ENCODE results near the gene PRKCZ.
"Not testable (repeated sequence)": the region's sequence is repeated elsewhere in the genome, so short reads cannot be mapped to it uniquely, and the experiment has no call there.

Gene PRKCZ

DNA sequence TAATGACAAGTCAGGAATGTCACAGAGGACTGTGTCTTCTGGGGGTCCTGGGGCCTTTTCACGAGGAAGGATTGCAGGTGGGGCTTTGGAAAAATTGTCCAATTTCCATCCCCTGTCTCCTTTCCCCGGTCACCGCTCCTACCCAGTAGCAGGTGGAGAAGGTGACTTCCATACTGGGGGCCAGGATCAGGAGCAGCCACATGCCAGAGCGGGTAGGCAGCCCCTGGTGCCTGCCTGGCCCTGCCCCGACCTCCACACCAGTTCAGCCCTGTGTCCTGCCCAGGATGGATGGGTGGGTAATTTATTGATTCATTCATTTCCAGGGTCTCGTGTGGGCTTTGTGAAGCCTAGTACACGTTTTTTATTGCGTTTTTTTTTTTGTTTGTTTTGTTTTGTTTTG lies 51.7 kb downstream of the PRKCZ start:
- no peak for DNase-seq (ENCODE audit: low spot score)

DNA sequence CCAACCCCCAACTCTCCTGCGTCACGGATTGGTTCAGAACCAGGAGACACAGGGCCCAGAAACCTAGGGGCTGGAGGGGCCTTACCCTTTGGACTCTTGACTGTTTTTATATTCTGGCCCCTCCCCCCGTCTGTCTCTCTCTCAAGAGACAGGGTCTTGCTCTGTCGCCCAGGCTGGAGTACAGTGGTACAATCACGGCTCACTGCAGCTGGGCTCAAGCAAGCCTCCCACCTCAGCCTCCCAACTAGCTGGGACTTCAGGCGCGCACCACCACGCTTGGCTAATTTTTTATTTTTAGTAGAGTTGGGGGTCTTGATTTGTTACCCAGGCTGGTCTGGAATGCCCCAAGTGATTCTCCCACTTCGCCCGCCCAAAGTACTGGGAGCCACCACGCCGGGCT lies 52.5 kb downstream of the PRKCZ start:
- DNase-seq (ENCODE audit: low spot score), result no peak

DNA sequence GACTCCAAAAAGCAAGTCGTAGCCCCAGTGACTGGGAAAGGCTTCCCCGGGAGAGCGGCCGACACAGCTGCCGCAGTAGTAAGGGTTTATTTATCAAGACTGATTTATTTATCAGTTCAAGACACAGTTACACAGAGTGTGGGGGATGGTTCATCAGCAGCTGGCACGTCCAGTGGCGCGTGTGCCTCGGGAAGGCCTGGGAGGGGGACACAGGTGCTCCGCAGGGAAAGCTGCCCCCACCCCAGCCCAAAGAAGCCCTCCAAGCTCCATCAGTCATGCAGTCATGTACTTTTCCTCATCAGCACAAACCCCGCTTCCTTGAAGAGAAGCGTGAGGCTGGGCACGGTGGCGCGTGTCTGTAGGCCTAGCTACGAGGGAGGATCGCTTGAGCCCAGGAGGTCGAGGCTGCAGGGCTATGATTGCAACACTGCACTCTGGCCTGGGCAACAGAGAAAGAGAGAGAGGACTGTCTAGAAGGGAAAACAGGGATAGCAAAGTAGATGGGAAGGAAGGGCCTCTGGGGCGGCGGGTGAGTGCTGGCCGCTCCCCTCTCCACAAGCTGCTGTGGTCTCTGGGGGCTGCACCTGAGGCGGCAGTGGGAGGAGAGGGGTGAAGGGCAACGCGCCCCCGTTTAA lies 53.2 kb downstream of the PRKCZ start:
- DNase-seq (ENCODE audit: low spot score), result no peak

DNA sequence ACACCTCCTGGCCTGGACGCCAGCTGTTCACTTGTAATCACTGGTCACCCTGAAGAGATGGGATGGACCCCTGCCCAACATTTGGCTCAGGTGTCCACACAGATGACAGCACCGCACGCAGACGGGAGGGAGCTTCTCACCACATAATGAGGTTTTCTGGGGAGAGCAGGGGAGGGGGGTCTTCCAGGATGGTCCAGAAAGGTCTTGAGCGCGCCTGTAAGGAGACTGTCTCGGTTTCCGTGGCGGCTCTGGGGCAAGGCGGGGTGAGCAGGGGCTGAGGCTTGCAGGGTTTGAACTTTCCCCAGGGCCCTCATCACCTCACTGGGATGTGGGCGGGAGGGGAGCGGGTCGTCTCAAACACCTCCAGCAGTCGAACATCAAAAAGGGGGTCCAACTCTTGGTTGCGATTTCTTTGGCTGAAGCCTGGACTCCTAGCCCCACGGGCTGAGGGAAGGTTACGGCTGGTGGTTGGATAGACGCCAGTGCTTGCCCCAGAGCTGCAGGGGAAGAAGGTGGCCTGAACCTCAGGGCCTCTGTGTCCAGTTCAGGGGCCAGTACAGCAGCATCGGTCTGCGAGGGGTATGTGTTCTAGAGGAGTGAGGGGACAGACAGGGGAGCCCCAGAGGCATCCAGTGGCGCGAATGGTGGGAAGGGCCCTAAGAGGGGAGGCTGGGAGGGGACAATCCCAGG lies 53.8 kb downstream of the PRKCZ start:
- no peak for DNase-seq (ENCODE audit: low spot score)

DNA sequence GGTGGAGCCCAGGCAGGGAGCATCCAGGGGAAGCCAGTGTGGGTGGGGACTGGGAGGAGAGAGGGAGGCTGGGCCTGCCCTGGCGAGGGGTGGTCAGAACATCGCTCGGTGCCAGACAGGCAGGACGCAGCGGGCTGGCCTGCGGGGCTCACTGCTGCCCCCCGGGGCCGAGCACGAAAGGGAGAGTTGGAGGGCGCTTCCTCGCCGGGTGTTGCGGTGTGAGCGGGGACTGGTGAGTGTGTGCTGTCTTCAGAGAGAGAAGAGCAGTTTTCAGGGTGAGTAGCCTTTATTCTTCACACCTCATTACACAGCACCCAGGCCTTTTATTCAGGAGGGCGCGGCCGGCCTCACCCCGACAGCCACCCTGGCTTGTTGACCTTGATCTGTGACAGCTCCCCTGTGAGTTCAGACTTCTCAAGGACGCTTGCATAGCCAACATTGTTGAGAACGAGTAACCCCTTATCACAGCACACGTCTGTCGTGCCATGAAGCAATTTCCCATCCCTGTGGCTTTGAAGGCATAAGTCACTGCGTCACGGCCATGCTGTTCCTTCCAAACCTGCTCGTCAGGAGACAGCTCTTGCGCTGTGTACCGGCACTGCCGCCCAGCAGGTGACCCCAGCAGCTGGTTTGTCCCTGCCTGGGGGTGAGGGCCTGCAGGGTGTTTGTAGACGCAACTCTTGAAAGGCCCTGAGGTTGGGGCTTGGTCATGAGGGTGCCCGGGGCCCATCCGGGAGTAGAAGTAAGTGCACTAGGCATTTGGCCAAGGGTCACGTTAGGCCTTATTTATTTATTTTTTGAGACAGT lies 54.6 kb downstream of the PRKCZ start:
- no peak for DNase-seq (ENCODE audit: low spot score)

DNA sequence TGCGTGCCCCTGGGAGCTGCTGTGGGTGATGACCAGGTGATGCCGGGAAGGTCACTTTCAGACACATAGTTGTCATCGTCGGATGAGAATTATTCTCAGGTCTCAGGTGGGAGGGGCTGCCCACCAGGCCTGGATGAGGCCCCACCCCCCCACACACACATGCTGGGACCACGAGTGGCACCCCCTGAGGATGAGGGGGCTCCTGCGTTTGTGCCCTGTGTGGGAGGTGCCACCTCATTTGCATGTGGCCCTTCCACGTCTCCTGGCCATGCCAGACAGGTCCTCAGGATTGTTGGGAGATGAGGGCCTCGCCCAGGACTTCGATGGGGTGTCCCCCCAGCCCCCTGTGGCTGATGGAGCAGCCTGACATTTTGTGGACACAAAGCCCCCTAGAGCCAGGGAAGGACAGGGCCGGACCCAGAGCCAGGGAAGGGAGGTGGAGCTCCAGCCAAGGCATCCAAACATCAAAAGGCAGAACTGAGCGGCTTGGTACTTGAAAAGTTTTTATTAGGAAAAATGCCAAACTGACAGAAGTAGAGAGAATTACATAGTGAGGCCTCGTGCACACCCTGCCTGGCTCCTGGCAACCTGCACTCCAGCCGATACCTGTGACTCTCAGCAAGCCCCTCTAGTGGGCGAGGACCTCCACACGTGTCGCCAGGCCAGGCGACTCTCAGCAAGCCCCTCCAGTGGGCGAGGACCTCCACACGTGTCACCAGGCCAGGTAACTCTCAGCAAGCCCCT lies 55.7 kb downstream of the PRKCZ start:
- DNase-seq (ENCODE audit: low spot score), result no peak

DNA sequence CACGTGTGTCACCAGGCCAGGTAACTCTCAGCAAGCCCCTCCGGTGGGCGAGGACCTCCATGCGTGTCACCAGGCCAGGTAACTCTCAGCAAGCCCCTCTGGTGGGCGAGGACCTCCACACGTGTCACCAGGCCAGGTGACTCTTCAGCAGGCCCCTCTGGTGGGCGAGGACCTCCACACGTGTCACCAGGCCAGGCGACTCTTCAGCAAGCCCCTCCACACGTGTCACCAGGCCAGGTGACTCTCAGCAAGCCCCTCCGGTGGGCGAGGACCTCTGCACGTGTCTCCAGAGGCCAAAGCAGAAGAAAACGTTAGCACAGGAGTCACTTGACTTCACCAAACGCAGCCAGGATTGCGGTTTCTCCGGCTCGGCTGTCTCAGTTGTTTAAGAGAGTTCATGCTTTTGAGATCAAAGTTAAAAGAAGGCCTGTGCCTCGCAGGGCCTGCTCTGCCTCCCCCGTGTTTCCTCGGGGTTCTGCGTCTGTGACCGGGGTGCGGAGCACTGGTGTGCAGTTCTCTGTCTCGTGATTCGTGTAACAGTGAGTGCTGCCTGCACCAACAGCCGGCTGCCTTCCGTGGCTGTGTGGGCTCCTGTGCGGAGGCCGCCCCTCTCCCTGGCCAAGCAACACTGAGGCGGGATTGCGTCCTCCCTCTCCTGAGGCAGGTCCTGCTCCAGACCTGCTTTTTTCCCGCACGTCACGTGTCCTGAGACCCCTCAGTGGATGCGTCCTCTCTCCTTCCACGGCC lies 56.6 kb downstream of the PRKCZ start:
- DNase-seq (ENCODE audit: low spot score), result no peak

DNA sequence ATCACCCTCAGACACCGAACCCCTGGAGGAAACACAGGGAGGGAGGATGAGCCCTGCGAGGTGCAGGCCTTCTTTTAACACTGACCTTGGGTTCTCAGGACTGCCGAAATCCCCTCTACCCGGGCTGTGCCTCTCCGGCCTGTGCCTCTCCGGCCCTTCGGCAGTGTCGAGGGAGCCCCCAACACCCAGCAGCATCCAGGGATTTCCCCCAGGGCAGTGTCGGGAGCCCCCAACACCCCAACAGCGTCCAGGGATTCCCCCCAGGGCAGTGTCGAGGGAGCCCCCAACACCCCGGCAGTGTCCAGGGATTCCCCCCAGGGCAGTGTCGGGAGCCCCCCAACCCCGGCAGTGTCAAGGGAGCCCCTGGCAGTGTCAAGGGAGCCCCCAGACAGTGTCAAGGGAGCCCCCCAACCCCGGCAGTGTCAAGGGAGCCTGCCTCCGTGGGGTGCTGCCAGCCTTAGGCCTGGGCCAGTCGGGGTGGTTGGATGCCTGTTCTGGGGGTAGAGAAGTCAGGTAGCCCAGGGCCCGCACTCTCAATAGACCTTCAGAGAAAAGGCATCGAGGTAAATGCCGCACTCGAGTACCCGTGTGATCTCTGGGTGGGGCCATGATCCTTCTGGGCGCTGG lies 57.5 kb downstream of the PRKCZ start:
- no peak for DNase-seq (ENCODE audit: low spot score)

DNA sequence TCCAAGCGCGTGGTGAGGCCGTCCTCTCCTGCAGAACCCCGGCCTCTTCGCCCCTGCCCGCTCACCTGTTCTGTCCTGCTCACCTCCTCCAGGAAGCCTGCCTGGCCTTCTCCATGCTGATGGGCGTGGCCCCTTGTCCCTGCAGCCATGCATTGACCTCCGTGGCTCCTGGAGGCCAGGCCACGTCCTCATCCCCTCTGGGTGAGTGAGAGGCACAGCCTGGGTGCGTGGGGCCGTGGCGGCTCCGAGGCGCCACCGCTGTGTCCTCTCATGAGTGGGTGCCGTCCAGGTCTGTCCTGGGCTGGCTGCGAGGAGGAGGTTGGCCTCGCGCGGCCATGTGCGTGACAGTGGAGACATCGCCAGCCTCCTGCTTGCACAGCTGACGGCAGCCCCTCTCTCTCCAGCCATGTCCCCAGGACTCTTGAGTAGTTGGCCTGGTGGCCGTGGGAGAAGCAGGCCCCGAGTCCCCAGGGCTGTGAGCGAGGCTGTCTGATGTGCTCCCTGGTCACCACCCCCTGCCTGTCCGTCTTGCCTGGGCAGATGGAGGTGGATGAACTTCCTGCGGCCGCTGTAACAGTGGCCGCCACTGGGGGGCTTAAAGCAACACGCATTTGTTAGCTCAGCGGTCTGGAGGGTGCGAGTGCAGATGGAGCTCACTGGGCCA lies 58.1 kb downstream of the PRKCZ start:
- no peak for DNase-seq (ENCODE audit: low spot score)

DNA sequence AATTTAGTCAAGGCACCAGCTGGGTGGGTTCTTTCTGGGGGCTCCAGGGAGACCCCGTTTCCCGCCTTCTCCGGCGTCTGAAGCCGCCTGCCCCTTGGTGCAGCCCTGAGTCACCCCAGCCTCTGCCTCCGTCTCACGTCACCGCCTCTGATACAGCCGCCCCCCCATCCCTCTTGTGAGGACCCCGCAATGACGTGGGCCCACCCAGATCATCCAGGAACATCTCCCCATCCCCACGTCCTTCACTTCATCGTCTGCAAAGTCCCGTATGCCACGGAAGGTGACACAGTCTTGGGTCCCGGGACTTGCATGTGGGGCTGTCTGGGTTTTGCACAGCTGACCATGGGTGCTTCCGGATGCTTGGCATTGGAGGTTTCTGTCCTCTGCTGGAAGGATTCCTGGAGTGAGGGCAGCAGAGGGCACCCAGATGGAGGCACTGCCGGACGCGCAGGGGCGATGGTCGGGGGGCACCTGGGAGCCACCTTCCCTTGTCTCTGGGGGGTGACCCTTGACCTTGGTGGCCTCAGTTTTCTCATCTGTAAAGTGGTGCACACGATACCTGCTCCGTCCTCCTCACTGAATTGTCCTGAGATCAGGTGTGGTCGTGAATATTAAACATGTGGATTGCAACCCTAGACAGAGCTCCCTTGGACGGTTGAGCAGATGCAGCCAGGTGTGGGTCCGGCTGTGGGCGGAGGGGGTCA lies 58.8 kb downstream of the PRKCZ start:
- no peak for DNase-seq (ENCODE audit: low spot score)

DNA sequence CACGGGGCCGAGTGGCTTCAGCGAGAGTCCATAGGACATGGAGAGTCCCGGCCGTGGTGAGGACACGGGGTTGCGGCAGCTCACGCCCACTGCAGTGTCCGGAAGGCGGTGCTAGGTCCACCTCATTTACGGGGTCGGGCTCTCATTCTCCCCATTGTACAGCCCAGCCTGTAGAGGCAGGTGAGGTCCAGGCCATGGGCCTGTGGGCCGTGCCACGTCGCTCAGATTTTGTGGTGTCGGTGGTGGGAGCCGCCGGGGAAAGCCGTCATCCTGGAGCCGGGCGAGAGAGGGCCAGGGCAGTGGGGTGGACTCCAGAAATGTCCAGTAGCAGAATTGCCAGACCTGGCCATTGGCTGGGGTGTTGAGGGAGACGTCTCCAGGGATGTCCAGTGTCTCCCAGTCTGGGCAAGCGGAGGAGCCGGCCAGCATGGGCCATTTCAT lies 59.4 kb downstream of the PRKCZ start:
- no peak for DNase-seq (ENCODE audit: low spot score)

DNA sequence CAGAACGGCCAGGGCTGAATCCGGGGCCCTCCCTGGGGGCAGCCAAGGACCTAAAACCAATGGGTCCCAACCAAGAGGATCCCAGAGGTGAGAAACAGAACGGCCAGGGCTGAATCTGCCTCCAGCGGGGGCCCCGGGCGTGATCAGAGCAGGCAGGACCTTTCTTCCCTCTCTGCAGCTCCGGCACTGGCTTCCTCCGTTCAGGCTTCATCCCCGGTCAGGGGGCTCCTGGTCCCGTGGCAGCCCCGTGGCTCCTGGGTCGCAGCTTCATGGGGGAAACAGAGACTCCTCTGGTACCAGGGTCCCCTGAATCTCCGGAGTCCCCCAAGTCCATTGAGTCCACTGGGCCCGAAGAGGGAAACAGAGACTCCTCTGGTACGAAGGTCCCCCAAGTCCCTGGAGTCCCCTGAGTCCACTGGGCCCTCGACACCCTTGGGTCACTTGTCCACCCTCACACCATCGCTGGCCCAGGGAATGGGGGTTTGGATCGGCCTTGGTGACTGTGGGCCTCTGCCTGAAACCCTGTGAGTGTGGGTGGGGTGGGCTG lies 60.1 kb downstream of the PRKCZ start:
- no peak for DNase-seq (ENCODE audit: low spot score)

DNA sequence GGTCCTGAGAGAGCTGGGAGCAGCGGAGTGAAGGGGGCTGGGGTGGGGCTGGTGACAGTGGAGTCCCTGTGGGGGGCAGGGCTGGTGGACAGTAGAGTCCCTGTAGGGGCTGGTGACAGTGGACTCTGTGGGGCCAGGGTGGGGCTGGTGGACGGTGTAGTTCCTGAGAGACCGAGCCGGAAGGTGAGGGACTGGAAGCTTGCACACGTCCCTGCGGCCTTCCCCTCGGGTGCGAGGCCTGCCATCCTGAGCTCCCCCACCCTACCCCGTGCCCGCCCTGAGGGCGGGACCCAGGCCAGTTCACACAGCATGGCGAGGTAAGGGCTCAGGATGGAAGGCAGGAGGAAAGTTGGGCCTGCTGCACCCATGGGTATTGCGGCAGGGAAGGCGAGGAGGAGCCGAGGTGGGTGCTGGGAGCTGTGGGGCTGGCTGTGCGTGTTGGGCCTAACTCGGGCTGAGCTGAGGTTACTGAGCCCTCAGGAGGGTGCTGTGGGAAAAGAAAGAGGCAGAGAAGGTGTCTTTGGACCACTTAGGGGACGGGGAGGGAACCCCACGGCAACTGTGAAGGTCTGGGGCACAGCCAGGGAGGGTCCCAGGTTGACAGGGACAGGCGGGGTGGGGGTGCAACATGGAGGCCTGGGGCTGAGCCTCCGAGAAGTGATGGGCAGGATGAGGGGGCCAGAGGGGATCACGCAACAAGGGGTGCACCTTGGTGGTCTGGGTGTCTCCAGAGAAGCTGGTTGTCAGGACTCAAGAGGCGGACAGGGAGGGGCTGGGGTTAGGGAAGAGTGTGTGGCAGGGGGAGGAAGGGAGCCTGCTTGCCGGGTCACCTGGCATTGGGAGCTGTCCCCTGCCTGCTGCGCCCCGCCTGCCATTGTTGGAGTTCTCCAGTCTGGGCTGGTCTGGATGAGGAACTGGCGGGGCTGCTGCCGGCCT lies 60.8 kb downstream of the PRKCZ start:
- no peak for DNase-seq (ENCODE audit: low spot score)

DNA sequence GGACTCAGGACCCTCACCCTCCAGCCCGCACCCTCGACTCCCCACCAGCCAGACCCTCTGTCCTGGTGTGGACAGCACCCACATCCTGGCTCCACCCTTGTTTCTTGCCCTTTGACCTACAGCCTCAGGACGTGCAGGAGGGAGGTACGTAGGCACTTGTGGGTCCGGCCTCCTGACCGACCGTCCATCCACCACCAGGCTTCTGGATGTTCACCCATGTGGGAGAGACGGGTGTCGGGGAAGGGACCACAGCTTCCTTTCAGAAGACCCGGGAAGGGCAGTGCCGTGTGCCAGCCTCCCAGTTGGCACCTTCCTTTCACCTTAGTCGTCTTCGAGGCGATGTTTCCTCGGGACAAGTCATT lies 61.4 kb downstream of the PRKCZ start:
- no peak for DNase-seq (ENCODE audit: low spot score)

DNA sequence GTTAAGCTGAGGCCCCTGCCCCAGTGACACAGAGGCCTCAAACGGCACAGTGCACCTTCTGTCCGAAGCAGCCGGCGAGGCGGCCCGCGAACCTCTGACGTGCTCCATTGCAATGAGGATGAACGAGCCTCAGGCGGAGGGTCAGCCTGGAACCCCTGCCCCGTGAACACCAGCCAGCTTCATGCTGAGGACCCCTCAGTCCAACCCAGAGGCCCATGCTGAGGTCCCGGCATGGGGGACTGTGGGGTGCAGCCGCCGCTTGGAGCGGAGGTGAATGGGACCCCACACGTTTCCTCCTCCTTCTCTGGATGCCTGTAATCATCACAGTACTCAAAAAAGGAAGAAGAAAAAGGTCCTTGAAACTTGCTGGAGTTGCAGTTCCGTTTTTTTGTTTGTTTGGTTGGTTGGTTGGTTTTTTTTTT lies 62.1 kb downstream of the PRKCZ start:
- no peak for DNase-seq (ENCODE audit: low spot score)

DNA sequence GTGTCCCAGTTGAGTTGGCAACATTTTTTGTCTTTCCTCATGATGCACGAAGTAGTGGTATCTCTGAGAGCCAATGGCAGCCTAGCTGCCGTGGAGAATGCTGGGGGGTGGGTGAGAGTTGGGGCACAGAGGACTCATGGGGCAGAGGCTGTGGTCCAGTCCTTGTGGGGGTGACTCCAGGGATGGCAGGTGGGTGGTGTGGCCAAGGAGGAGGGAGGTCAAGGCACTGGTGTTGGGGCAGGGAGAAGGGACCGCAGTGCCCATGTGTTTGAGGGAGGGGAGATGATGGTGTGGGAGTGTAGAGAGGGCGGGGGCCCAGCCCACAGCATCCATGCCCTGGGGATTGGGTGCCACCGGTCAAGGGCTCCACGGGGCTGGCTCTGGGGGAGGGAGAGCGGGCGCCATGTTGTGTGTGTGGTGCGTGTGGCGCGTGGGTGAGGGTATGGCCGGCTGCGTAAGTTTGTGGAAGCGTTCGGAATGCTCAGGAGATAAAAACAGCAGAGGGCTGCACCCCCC lies 63.5 kb downstream of the PRKCZ start:
- no peak for DNase-seq (ENCODE audit: low spot score)

DNA sequence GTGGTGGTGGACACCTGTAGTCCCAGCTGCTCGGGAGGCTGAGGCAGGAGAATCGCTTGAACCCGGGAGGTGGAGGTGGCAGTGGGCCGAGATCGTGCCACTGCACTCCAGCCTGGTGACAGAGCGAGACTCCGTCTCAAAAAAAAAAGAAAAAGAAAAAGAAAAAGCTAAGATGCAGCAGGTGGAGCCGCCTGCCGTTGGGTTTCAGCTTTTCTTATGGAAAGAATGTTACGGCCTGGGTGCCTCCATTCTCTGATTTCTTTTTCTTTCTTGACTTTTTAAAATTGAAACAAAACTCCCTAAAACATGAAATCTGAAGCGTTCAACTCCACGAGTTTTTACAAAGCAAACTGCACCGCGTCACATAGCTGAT lies 64.4 kb downstream of the PRKCZ start:
- not testable (repeated sequence) for DNase-seq (ENCODE audit: low spot score)

DNA sequence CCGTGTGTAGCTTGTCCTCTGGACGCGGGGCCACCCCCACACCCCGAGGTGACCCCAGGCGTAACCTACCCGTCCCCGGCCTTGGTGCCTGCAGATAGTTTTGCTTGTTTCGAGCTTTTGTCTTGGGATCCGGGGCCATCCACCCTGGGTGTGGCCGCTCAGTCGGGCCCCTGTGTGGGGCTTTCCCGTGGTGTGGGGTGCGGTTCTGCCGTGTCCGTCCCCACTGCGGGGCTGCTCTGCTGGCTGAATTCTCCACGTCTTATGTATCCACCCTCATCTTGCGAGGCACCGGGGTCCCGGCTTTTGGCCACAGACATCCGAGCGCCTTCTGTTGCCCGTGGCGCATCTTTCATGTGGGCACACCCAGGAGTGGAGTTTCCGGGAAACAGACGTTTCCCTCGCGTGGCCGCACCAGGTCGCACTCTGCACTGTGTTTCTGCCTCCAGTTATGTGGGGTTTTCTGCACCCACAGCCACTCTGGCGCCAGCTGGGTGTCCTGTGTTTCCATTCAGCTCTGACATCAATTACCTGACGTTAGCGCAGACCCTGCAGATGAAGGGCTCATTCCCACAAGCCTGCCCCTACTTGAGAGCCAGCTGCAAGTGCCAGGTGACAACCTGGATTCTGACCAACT lies 64.9 kb downstream of the PRKCZ start:
- DNase-seq (ENCODE audit: low spot score), result no peak

Measured in CD4-positive, alpha-beta T cell treated with Interleukin-6 at 100 ng/mL for 8 hours (primary cell).